ENCODE data around the gene OTOGL. TPM values are rescaled to one million over a fixed set of nuclear protein-coding genes. Genes with fewer than 3 reads are reported as not detected.

OTOGL gene
- total RNA-seq, 1 donor from 2014 or later, result 0.51 TPM

- Mint-ChIP-seq H3K27ac (peak overlapping the region; percentile 8), H3K36me3 (no peaks in the 10 kb centered on the region), H3K4me3 (no peak overlapping the region), H3K27me3 (ENCODE audit: low read depth) (no peaks in the 10 kb centered on the region), H3K4me1 (peaks cover 24% of the 10 kb centered on the region), H3K9me3 (no peaks in the 10 kb centered on the region)
- TF ChIP-seq, protein P1, sequence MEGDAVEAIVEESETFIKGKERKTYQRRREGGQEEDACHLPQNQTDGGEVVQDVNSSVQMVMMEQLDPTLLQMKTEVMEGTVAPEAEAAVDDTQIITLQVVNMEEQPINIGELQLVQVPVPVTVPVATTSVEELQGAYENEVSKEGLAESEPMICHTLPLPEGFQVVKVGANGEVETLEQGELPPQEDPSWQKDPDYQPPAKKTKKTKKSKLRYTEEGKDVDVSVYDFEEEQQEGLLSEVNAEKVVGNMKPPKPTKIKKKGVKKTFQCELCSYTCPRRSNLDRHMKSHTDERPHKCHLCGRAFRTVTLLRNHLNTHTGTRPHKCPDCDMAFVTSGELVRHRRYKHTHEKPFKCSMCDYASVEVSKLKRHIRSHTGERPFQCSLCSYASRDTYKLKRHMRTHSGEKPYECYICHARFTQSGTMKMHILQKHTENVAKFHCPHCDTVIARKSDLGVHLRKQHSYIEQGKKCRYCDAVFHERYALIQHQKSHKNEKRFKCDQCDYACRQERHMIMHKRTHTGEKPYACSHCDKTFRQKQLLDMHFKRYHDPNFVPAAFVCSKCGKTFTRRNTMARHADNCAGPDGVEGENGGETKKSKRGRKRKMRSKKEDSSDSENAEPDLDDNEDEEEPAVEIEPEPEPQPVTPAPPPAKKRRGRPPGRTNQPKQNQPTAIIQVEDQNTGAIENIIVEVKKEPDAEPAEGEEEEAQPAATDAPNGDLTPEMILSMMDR (IDR thresholded peaks at IDR 0.05; ENCODE audit: unreplicated experiment), result no peak
- DNase-seq (ENCODE audit: low spot score in 2 of 2, unreplicated experiment in 2 of 2), result no peak
Observed at GRCh38 chr12:80188576-80188975, 89.2 kb downstream of the OTOGL start.

DNA sequence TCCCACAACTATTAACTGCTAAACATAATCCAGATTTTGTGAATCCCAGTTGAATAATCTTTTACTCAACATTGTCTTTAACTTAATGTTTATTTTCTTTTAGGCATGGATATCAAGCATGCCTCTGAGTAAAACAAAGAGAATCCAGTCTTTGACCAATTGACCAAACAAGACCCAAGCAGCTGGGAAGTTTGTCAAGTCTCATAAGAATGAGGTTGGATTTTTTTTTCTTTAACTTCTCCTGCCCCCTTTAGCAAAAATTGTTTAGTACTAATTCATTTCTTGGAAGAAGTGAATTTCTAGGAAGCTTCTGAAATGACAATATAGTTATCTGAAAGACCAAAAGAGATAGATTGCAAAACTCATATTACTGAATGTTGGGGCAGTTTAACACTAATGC, 89.9 kb downstream of the OTOGL start:
- H3K36me3 Mint-ChIP-seq, result no peaks in the 10 kb centered on the region
- H3K27ac Mint-ChIP-seq, result no peak overlapping the region
- no peak overlapping the region for H3K4me3 Mint-ChIP-seq
- TF ChIP-seq, protein P1 (IDR thresholded peaks at IDR 0.05; ENCODE audit: unreplicated experiment), result no peak
- H3K9me3 Mint-ChIP-seq, result no peaks in the 10 kb centered on the region
- no peaks in the 10 kb centered on the region for H3K27me3 Mint-ChIP-seq (ENCODE audit: low read depth)
- H3K4me1 Mint-ChIP-seq, result peaks cover 22% of the 10 kb centered on the region
- DNase-seq (ENCODE audit: low spot score in 2 of 2, unreplicated experiment in 2 of 2), result no peak

- Mint-ChIP-seq H3K36me3 (no peaks in the 10 kb centered on the region), H3K27me3 (ENCODE audit: low read depth) (no peaks in the 10 kb centered on the region), H3K4me1 (peaks cover 23% of the 10 kb centered on the region), H3K9me3 (no peaks in the 10 kb centered on the region), H3K27ac (no peak overlapping the region), H3K4me3 (no peak overlapping the region)
- no peak for DNase-seq (ENCODE audit: low spot score in 2 of 2, unreplicated experiment in 2 of 2)
- TF ChIP-seq, protein P1 (IDR thresholded peaks at IDR 0.05; ENCODE audit: unreplicated experiment), result no peak
Observed at GRCh38 chr12:80190001-80190400, 90.7 kb downstream of the OTOGL start.

DNA sequence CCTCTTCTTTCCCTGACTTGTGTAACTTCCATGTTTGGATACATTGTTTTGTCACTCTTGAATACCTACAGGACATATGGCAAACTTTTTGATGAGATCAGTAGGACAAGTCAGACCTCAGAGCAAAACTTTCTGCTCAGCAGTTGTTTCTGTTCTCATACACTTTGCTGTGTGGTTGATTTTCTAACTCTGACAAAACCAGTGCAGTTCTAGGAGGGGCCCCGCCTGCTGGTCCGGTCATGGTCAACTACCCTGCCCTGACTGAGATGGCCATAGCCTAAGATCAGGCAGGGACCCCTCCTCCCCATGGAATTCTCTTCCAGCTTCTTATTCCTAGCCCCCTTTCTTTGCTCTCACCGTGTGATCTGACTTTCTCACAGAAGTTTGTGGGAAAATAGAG, 92.8 kb downstream of the OTOGL start:
- TF ChIP-seq, protein P1 (IDR thresholded peaks at IDR 0.05; ENCODE audit: unreplicated experiment), result no peak
- no peaks in the 10 kb centered on the region for H3K9me3 Mint-ChIP-seq
- H3K4me3 Mint-ChIP-seq, result no peak overlapping the region
- H3K36me3 Mint-ChIP-seq, result no peaks in the 10 kb centered on the region
- H3K4me1 Mint-ChIP-seq, result peaks cover 41% of the 10 kb centered on the region
- H3K27ac Mint-ChIP-seq, result no peak overlapping the region
- DNase-seq (ENCODE audit: low spot score in 2 of 2, unreplicated experiment in 2 of 2), result no peak
- H3K27me3 Mint-ChIP-seq (ENCODE audit: low read depth), result no peaks in the 10 kb centered on the region

DNA sequence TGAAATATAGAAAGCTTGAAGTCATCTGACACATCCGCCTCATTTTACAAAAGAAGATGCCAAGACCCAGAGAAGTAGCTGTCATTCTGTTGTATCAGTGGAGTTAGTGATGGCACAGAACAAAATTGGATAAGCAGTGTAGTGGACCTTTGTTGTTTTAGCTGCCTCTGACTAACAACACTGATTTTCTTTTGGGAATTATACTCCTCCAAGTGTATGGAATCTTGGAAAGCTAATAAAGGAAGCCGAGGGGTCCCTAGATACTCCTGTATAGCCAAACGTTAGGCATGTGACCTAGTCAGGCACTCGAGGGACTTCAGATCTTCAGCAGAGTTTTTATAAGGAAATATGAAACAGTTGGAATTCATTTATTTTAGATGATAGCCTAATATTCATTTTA, 94.5 kb downstream of the OTOGL start:
- Mint-ChIP-seq H3K9me3 (no peaks in the 10 kb centered on the region), H3K4me1 (peaks cover 34% of the 10 kb centered on the region), H3K36me3 (no peaks in the 10 kb centered on the region), H3K27ac (no peak overlapping the region), H3K4me3 (no peak overlapping the region), H3K27me3 (ENCODE audit: low read depth) (no peaks in the 10 kb centered on the region)
- TF ChIP-seq, protein P1 (IDR thresholded peaks at IDR 0.05; ENCODE audit: unreplicated experiment), result no peak
- DNase-seq (ENCODE audit: low spot score in 2 of 2, unreplicated experiment in 2 of 2), result no peak

Data from mesothelial cell of epicardium (in vitro differentiated cells).